A673 (cell line): Measurements from ENCODE around the gene MTMR3.

Source experiments
- CTCF ChIP-seq: fragments of 300-800, 200-600 bp; sonication (generic); conservative IDR thresholded peaks from 2 replicates; pipeline ENCODE4 v1.5.1; 2017; ENCODE audit warnings: low read depth, mild to moderate bottlenecking, antibody characterized with exemption, low read length, moderate library complexity, mixed read lengths
- EZH2 ChIP-seq: fragments of 200-600 bp; sonication (generic); IDR thresholded peaks from 2 replicates; pipeline ENCODE4 v1.6.1; 2017; ENCODE audit warnings: borderline replicate concordance, low read depth, mild to moderate bottlenecking, mixed read lengths, antibody characterized with exemption, low read length; ENCODE audit not compliant: poor library complexity, severe bottlenecking

GRCh38 chr22:30021338-30021737 lies 138.4 kb downstream of the MTMR3 start:
- no peak for TF ChIP-seq EZH2
- no peak for TF ChIP-seq CTCF
